Measurements from ENCODE around the gene KLHL10.
A peak's percentile ranks its signal among the peaks of the same experiment; 100 is the strongest.
"Not testable (repeated sequence)": the region's sequence is repeated elsewhere in the genome, so short reads cannot be mapped to it uniquely, and the experiment has no call there.

Gene KLHL10

GRCh38 chr17:41860254-41860931 lies 22.8 kb downstream of the KLHL10 start:
- no peak for DNase-seq

GRCh38 chr17:41863074-41863848 lies 25.6 kb downstream of the KLHL10 start:
- peak; percentile 6 for DNase-seq

GRCh38 chr17:41864498-41864835 lies 26.8 kb downstream of the KLHL10 start:
- DNase-seq: peak; percentile 55

GRCh38 chr17:41864836-41865595 lies 27.4 kb downstream of the KLHL10 start, which contains the start of gene KLHL11:
TSS of gene KLHL11 (minus strand) at chr17:41865423. CDS start at chr17:41865370, 53 bp downstream.
- DNase-seq: peak; percentile 85

- no peak for DNase-seq
Measured at GRCh38 chr17:41865596-41865893, 27.9 kb downstream of the KLHL10 start.

- DNase-seq: no peak
Measured at GRCh38 chr17:41868568-41868967, 30.9 kb downstream of the KLHL10 start.

- no peak for DNase-seq
Measured at GRCh38 chr17:41869426-41869825, 31.8 kb downstream of the KLHL10 start.

GRCh38 chr17:41870097-41870496 lies 32.5 kb downstream of the KLHL10 start:
- DNase-seq: no peak

- no peak for DNase-seq
Measured at GRCh38 chr17:41870627-41871026, 33.0 kb downstream of the KLHL10 start.

- DNase-seq: no peak
Measured at GRCh38 chr17:41871789-41872188, 34.2 kb downstream of the KLHL10 start.

GRCh38 chr17:41873559-41874292 lies 36.1 kb downstream of the KLHL10 start:
- DNase-seq: no peak

- not testable (repeated sequence) for DNase-seq
Measured at GRCh38 chr17:41874293-41874670, 36.7 kb downstream of the KLHL10 start.

- DNase-seq: no peak
Measured at GRCh38 chr17:41880130-41880529, 42.5 kb downstream of the KLHL10 start.

- DNase-seq: no peak
Measured at GRCh38 chr17:41882756-41883155, 45.1 kb downstream of the KLHL10 start.

- DNase-seq: no peak
Measured at GRCh38 chr17:41885733-41886132, 48.1 kb downstream of the KLHL10 start.

- no peak for DNase-seq
Measured at GRCh38 chr17:41888332-41888965, 50.8 kb downstream of the KLHL10 start.

- no peak for DNase-seq
Measured at GRCh38 chr17:41891135-41892020, 53.8 kb downstream of the KLHL10 start.

- DNase-seq: no peak
Measured at GRCh38 chr17:41892021-41892376, 54.4 kb downstream of the KLHL10 start.

- no peak for DNase-seq
Measured at GRCh38 chr17:41893384-41893783, 55.8 kb downstream of the KLHL10 start.

GRCh38 chr17:41894791-41895331 lies 57.2 kb downstream of the KLHL10 start:
- no peak for DNase-seq

- DNase-seq: no peak
Measured at GRCh38 chr17:41895617-41896016, 58.0 kb downstream of the KLHL10 start.

Measured in T-helper 9 cell (primary cell).